GM21528 (cell line): ENCODE data around the gene STOML2.

Experiments used
- ATAC-seq: cut with Tn5 transposase; IDR thresholded peaks from one replicate; pipeline ENCODE4 v1.9.1; 2021; ENCODE audit warnings: mild to moderate bottlenecking, moderate library complexity; ENCODE audit not compliant: unreplicated experiment, low FRiP score

STOML2 gene

DNA sequence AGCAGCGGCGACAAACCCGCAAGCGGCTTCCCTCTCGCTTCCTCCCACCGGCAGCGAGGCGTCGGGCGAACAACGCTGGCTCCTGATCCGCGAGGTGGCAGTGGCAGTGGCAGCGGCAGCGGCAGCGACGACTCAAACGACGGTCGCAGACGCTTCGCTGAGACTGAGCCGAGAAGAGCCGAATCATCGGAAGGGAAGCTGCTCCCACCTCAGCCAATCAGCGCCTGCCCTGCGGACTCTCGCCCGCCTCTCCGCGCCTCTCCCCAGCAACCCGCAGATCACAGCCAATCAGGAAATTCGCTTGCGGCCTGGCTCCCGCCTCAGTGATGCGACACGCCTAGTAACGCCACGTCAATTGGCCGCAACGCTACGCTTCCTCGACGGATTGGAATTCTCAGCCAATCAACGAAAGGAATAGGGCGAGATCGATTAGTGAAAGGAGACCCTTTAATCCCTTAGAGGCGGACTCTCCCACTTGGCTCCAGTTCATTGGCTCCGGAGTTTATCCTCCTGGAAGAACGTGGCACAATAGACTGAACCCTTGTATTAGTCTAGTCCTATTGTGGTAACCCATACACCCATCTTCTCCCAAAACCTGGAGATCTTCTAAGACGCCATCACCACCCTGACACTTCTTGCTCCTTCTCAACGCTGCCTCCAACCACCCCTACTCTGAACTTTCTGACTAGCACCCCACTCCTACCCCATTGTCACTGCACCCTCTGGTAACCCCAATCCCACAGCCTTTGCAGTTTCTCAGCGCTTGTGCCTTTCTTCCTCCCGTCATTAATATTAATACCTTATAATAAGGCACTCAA, 30.3 kb downstream of the STOML2 start, which contains the start of gene VCP:
TSS of gene VCP (minus strand) at position 165 of the 818 bp plus-strand sequence. CDS start 272 bp downstream, outside the sequence.
- ATAC-seq, result peak; percentile 82

DNA sequence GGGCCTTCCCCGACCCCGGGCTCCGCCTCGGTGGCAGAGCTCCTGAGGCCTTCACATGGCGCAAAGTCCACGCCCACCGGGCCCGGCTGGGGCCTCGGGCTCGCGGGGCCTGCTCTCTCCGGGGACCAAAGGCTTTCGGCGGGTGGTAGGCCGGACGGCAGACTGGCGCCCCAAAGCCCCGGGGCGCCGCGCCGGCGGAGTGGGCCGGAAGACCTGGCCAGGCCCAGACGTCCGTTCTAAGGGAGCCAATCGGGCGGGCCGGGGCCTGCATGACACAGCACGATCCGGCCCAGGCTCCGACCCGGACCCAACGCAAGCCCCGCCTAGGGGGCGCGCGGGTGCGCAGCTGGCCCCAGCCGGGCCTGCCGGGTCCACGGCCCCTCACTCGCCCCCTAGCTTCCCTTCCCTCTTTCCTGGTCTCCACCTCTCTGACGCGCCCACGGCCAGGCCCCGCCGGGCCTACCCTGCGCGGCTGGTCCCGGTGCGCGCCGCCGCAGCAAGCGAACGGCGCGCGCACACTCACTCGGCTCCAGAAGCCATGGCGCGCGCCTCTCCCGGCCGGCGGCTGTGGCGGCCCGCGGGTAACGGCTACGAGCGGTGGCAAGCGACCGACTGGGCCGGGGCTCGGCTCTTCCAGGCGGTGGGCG, 31.0 kb downstream of the STOML2 start:
- ATAC-seq, result peak; percentile 51

DNA sequence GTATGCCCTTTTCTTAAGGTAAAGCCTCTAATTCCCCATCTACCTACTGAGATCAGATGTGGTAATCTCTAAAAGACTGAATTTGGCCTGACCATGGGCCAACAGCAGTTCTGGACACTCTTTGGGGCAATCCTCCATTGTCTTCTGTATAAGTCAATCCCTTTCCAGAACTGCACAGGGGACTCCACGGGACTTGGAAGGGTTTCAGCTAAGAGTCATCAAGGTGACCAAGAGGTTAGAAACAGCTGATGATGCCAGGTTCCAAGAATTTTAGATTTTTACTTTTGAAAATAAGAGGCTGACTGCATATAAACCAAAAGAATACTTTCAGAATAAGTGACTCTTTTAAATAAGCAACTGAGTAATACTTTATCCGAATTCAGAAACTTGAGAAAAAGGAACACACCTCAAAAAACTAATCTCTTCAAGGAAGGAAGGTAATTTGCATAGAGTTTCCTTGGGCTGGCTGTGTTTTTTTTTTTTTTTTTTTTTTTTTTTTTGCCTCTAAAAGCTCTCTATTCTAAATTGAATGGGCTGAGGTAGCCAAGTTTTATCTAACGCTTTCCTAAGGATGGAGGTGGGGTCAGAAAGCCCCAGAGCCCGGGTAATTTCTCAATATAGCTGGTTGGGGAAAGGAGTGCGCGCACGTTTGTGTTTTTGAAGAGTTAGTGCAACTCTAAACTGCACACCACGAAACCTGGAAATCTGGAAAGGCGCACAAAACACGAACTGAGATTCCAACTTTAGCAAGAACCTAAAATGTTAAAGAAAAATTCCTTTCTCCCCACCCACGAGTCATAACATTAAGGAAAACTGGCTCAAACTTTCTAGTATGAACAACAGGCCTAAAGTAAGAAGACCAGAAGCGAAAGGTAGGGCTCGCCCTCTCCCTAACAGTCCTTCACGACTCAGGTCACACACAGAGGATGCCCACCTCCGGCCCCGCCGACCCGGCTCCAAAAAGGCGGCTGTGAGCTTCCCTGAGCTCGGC, 31.8 kb downstream of the STOML2 start:
- ATAC-seq, result no peak

DNA sequence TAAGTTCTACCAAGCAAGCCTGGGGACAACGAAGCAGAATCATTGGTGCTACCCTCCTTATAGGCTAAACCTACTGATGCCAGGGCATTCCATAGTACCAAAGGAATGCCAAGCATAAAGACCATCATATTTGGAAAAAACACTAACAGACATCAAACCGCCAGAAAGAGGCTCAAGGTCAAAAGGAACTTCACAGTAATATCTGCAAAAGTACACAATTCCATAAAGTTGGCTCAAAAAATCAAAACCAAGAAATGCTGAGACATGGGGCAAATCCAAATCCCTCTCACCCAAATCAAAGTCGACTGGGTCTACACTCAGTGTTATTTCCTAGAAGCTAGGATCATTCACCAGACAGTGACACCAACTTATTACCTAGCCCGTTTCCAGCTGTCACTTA, 33.9 kb downstream of the STOML2 start:
- ATAC-seq, result no peak

DNA sequence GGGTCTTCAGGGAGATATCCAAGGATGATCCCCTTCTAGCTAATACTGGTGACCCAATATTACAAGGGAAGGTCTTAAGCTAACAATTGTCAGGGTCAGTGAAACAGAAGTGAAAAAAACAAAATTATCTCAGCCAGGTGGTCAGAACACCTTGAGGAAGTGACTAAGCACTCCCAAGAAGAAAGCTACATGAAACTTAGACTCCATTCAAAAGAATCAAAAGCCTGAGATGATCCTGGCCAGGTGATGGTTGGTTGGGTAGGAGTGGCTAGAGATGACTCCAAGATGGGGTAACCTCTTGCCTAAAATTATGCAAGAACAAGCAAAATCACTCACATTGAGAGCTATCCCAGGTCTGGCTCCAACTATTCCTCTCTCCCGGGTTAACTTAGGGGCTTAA, 35.9 kb downstream of the STOML2 start:
- no peak for ATAC-seq

DNA sequence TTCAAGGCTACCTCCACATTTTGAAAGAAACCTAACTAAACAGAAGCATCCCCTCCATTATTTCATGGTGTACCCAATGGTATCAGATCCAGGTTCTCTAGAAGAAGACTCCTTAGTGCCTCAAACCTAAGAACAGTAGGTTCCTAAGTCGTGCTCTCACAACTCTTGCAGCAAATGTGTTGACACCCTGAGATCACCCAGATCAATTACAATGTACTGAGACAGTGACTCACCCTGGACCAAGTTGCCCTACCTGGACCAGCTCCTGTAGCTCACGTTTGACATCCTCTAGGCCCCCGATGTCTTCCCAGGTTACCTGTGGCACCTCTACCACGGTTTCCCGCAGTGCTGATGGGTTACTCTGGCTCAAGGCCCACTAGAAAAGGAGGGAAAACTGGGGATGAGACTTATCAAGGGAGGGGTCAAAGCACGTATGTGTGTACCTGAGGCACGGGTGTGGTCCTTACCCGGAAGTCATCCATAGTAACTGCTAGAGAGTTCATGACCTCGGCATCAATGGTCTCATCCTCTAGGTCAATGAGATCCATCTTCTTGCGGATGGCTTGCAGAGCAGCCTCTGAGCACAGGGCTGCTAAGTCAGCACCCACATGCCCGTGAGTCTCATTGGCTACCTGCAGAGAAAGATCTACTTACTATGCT, 42.3 kb downstream of the STOML2 start:
- ATAC-seq, result no peak

DNA sequence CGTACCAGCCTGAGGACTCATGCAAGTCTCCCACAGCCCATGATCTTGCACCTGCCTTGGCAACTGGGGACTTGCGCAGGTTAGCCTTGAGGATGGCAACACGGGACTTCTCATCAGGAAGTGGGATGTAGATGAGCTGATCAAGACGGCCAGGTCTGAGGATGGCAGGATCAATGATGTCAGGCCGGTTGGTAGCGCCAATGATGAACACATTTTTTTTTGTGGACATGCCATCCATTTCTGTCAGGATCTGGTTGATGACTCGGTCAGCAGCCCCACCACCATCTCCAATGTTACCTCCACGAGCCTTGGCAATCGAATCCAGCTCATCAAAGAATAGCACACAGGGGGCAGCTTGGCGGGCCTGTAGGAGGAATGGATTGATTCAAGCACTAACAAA, 43.5 kb downstream of the STOML2 start:
- ATAC-seq, result no peak

DNA sequence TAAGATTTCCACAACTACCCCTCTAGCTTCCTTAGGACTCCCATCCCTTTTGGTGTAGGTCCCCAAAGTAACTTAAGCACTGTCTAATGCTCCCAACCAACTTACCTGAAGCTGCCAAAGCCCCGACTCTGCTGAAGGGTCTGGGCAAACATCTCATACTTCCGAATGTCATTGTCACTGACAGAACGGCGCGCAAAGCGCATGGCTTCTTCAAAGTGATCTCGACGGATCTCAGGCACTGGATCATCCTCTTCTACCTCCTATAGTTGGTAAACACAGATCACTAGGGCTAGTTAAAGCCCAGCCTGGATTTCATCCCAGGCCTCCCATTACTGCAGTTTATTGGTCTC, 45.7 kb downstream of the STOML2 start:
- ATAC-seq, result no peak

DNA sequence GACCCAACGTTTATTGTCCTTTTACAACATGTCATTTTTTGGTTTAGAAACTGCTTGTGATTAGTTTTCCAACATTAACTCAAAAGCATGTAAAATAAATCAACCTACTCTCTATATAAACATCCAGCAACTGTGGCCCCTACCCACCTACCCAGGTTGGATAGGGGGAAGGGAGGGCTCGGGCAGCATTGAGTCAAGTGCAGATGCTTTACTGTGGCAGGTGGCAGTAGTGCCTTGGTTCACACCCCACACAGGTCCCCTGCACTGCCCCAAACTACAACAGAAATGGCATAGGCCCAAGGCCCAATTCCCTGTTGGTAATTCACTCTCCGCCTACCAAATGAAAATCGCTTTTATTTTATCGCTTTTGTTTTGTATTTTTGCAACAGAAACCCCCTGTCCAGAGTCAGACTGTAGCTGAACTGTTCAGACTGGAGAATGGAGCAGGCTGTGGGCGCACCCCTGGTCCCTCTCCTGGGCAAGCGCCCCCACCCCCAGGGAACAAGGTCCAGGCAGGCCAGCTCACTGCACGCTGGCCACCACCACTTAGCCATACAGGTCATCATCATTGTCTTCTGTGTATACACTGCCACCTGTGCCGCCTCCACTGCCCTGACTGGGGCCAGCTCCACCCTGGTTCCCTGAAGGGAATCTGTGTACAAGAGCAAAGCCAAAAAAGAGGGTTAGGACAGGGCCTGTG, 46.2 kb downstream of the STOML2 start:
- no peak for ATAC-seq

DNA sequence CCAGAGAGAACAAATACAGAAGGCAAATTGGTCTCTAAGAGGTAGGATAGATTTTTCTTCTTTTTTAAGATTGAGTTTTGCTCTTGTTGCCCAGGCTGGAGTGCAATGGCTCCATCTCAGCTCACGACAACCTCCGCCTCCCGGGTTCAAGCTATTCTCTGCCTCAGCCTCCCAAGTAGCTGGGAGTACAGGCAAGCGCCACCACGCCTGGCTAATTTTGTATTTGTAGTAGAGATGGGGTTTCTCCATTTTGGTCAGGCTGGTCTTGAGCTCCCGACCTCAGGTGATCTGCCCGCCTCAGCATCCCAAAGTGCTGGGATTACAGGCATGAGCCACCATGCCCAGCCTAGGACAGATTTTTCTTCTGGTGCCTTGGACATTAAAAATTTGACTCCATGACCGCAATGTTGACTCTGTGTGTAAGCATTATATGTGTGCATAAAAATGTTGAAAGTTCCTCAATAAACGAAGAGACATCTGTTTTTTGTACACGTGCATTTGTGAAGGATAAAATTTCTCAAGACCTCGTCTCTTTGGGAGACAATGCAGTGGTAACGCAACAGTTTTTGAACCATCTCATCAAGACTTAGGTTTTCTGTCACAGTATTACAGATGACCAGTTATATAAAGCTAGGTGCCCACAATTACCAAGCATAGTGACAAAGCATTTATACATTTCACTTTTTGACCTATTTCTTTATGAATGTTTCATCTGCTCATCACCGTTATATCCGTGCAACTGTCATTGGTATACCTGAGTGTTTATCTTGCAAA, 47.9 kb downstream of the STOML2 start:
- no peak for ATAC-seq

DNA sequence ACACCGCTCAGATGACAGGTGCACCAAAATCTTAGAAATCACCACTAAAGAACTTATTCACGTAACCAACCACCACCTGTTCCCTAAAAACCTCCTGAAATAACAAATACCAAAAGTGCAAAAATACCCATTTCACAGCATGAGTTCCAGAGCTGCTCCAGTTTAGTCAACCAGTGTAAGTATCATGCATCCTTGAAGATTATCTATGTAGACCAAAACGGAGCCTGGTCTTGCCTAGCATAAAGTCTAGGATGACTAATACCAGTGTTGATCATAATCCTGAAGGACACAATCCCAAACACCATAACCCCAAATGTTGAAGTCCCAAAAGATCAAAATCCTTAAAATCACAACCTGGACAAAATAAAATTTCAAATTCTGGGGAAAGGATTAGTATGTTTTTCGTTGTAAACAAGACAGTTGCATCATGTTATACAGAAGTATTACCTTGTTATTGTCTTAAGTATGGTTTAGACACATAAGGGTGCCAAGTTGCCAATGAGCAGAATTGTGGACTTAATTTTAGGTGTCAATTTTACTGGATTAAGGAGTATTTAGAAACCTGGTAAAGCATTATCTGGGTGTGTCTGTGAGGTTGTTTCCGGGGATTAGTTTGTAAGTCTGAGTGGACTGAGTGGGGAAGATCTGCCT, 48.6 kb downstream of the STOML2 start:
- ATAC-seq, result no peak

DNA sequence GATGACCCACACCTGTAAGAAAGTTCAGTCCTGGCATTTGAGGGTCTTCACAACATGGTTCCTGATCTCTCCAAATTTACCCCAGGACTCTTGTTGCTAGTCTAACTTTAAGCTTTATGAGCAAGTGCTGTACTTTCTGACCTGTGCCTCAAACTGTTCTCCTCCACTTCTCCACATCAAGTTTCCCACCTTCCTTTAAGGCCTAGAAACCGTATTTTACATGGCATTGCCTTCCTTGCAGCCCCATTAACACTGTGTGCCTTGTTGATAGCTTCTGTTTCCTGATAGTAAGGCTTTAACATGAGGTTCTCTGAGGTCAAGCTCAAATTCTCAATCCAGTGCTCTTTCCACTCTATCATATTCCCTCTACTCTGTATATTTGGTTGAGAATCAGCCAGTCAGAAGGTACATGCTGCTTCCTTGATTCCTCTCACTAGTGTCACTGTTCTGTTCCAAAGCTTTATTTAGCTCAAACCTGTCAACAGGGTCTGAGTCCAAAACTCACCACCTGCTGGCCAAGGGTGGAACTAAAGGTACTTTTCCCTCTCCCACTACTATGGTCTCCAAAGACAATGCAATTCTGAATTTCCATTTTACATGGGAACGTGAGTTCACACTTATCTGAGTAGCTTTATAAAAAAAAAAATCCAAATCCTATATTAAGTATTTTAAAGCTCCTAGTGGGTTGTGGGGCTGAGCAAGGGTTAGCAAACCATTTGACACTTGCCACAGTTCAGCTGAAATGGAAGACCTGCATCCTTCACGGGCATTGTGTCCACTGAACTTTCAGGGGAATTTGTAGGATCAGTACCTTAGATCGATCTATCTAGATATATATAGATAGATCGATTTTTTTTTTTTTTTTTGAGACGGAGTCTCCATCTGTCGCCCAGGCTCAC, 51.6 kb downstream of the STOML2 start:
- no peak for ATAC-seq
